GM19193 (cell line): ENCODE results near the gene MROH8.

Source experiments
- POLR2A ChIP-seq: IDR thresholded peaks from 4 replicates; pipeline ENCODE4 v1.6.1; 2011; ENCODE audit not compliant: insufficient read depth, insufficient read length; ENCODE audit errors: extremely low read depth

MROH8 gene

GRCh38 chr20:37205130-37205529 is 25.8 kb upstream of the MROH8 start:
- TF ChIP-seq POLR2A: no peak

GRCh38 chr20:37204056-37204455 is 24.7 kb upstream of the MROH8 start:
- TF ChIP-seq POLR2A: no peak

GRCh38 chr20:37202267-37202943 is 23.1 kb upstream of the MROH8 start:
- no peak for TF ChIP-seq POLR2A

- no peak for TF ChIP-seq POLR2A
These were observed 22.4 kb upstream of the MROH8 start for GRCh38 chr20:37201827-37202162.

GRCh38 chr20:37200926-37201826 is 21.8 kb upstream of the MROH8 start:
- TF ChIP-seq POLR2A: no peak

- TF ChIP-seq POLR2A: no peak
These were observed 21.0 kb upstream of the MROH8 start for GRCh38 chr20:37200376-37200775.

GRCh38 chr20:37198932-37199660 is 19.7 kb upstream of the MROH8 start:
- no peak for TF ChIP-seq POLR2A

- TF ChIP-seq POLR2A: no peak
These were observed 15.5 kb upstream of the MROH8 start for GRCh38 chr20:37194621-37195417.

GRCh38 chr20:37193821-37194220 is 14.5 kb upstream of the MROH8 start:
- no peak for TF ChIP-seq POLR2A

- TF ChIP-seq POLR2A: no peak
These were observed 13.9 kb upstream of the MROH8 start for GRCh38 chr20:37193226-37193625.

GRCh38 chr20:37192137-37192854 is 12.9 kb upstream of the MROH8 start:
- no peak for TF ChIP-seq POLR2A

GRCh38 chr20:37190354-37191112 is 11.2 kb upstream of the MROH8 start:
- TF ChIP-seq POLR2A: no peak

GRCh38 chr20:37189416-37190016 is 10.2 kb upstream of the MROH8 start:
- no peak for TF ChIP-seq POLR2A
